ENCODE measurements around the gene ZBTB20. TPM values are rescaled to one million over a fixed set of nuclear protein-coding genes. Genes with fewer than 3 reads are reported as not detected.

The ZBTB20 gene
- total RNA-seq, 3 donors from 2014 or later (not counting 1 experiment from before 2014, with no cell fraction given), result 52.7 to 58.3 (median 55.9) TPM

GRCh38 chr3:114712728-114713492 lies 434.2 kb downstream of the ZBTB20 start:
- no peaks in the 10 kb centered on the region for H3K9me3 Mint-ChIP-seq
- 97% methylated on average over 5 of the region's 9 CpGs for WGBS (ENCODE audit: insufficient coverage)
- H3K36me3 ChIP-seq (ENCODE audit: control insufficient read depth, insufficient read depth, low read length), result no peaks in the 10 kb centered on the region
- H3K4me3 ChIP-seq (ENCODE audit: low read length), result no peak overlapping the region
- no peaks in the 10 kb centered on the region for H3K9me3 ChIP-seq (ENCODE audit: control insufficient read depth, insufficient read depth, low read length)
- intact Hi-C loops (cut with micrococcal nuclease), result no loop called here
- no peak for TF ChIP-seq CTCF (IDR thresholded peaks at IDR 0.05)
- H3K27me3 ChIP-seq (ENCODE audit: control insufficient read depth, insufficient read depth, low read length), result no peaks in the 10 kb centered on the region
- no peak for DNase-seq
- no peaks in the 10 kb centered on the region for H3K4me1 ChIP-seq (ENCODE audit: control insufficient read depth, insufficient read depth, low read length)
- no peak for ATAC-seq
- no peak overlapping the region for H3K4me3 Mint-ChIP-seq
- no peak overlapping the region for H3K27ac Mint-ChIP-seq
- H3K36me3 Mint-ChIP-seq, result no peaks in the 10 kb centered on the region
- H3K4me1 Mint-ChIP-seq, result peaks cover 23 to 29% of the 10 kb centered on the region in 2 donors
- no peak overlapping the region for H3K27ac ChIP-seq (ENCODE audit: low read length)
- no peaks in the 10 kb centered on the region for H3K27me3 Mint-ChIP-seq (ENCODE audit: low read depth in 2 of 2)

- no peak overlapping the region for H3K27ac ChIP-seq (ENCODE audit: low read length)
- no peak overlapping the region for H3K4me3 ChIP-seq (ENCODE audit: low read length)
- Mint-ChIP-seq H3K9me3 (no peaks in the 10 kb centered on the region), H3K27ac (no peak overlapping the region), H3K4me3 (no peak overlapping the region), H3K4me1 (peaks cover 8 to 16% of the 10 kb centered on the region in 2 donors), H3K27me3 (ENCODE audit: low read depth in 2 of 2) (no peaks in the 10 kb centered on the region), H3K36me3 (no peaks in the 10 kb centered on the region)
- DNase-seq, result no peak
- no peak for TF ChIP-seq CTCF (IDR thresholded peaks at IDR 0.05)
- H3K36me3 ChIP-seq (ENCODE audit: control insufficient read depth, insufficient read depth, low read length), result no peaks in the 10 kb centered on the region
- intact Hi-C loops (cut with micrococcal nuclease), result no loop called here
- H3K4me1 ChIP-seq (ENCODE audit: control insufficient read depth, insufficient read depth, low read length), result no peaks in the 10 kb centered on the region
- WGBS (ENCODE audit: insufficient coverage), result 85% methylated on average over 2 of the region's 2 CpGs
- no peaks in the 10 kb centered on the region for H3K27me3 ChIP-seq (ENCODE audit: control insufficient read depth, insufficient read depth, low read length)
- no peak for ATAC-seq
- H3K9me3 ChIP-seq (ENCODE audit: control insufficient read depth, insufficient read depth, low read length), result no peaks in the 10 kb centered on the region
These were observed 435.7 kb downstream of the ZBTB20 start for GRCh38 chr3:114711321-114711886.

GRCh38 chr3:114709102-114709501 lies 438.0 kb downstream of the ZBTB20 start:
- Mint-ChIP-seq H3K27me3 (ENCODE audit: low read depth in 2 of 2) (no peaks in the 10 kb centered on the region), H3K4me1 (peaks cover 5 to 13% of the 10 kb centered on the region in 2 donors), H3K9me3 (no peaks in the 10 kb centered on the region), H3K27ac (no peak overlapping the region), H3K36me3 (no peaks in the 10 kb centered on the region), H3K4me3 (no peak overlapping the region)
- ATAC-seq (no peak), DNase-seq (no peak)
- Histone ChIP-seq H3K36me3 (ENCODE audit: control insufficient read depth, insufficient read depth, low read length) (no peaks in the 10 kb centered on the region), H3K9me3 (ENCODE audit: control insufficient read depth, insufficient read depth, low read length) (no peaks in the 10 kb centered on the region), H3K27ac (ENCODE audit: low read length) (no peak overlapping the region), H3K27me3 (ENCODE audit: control insufficient read depth, insufficient read depth, low read length) (no peaks in the 10 kb centered on the region), H3K4me3 (ENCODE audit: low read length) (no peak overlapping the region), H3K4me1 (ENCODE audit: control insufficient read depth, insufficient read depth, low read length) (no peaks in the 10 kb centered on the region)
- no peak for TF ChIP-seq CTCF (IDR thresholded peaks at IDR 0.05)
- 83% methylated on average over 1 of the region's 1 CpG for WGBS (ENCODE audit: insufficient coverage)
- intact Hi-C loops (cut with micrococcal nuclease), result no loop called here
